Thymus (tissue), 11 donors: ENCODE measurements around the gene PNPLA7. TPM values are rescaled to one million over a fixed set of nuclear protein-coding genes. Genes with fewer than 3 reads are reported as not detected.

Source experiments
- DNase-seq, 9 donors: peaks; one replicate each; pipeline ENCODE4 v3.0.0-alpha.2; 2013; ENCODE audit warnings: low spot score in 9 of 9, low read depth in 6 of 9, missing footprints in 1 of 9
- H3K27ac ChIP-seq, 2 donors: one replicate each; pipeline ENCODE4 v1.5.1; 2013; ENCODE audit warnings: control low read depth in 1 of 2, low read depth in 1 of 2, low read length in 1 of 2, mild to moderate bottlenecking in 1 of 2, moderate library complexity in 1 of 2
- H3K27me3 ChIP-seq, 2 donors: one replicate each; pipeline ENCODE4 v1.5.1; 2013; ENCODE audit warnings: low read length in 1 of 2; ENCODE audit not compliant: control insufficient read depth in 2 of 2, insufficient read depth in 1 of 2
- H3K36me3 ChIP-seq, 2 donors: one replicate each; pipeline ENCODE4 v1.5.1; 2013; ENCODE audit warnings: low read length in 1 of 2, mild to moderate bottlenecking in 1 of 2, moderate library complexity in 1 of 2; ENCODE audit not compliant: control insufficient read depth in 2 of 2, insufficient read depth in 2 of 2
- H3K4me1 ChIP-seq, 2 donors: one replicate each; pipeline ENCODE4 v1.5.1; 2013; ENCODE audit warnings: low read length in 2 of 2; ENCODE audit not compliant: control insufficient read depth in 2 of 2, insufficient read depth in 2 of 2
- H3K4me3 ChIP-seq, 2 donors: one replicate each; pipeline ENCODE4 v1.5.1; 2013; ENCODE audit warnings: low read length in 2 of 2, control low read depth in 1 of 2, mild to moderate bottlenecking in 1 of 2
- H3K9me3 ChIP-seq, 2 donors: one replicate each; pipeline ENCODE4 v1.5.1; 2013; ENCODE audit warnings: low read length in 1 of 2, mild to moderate bottlenecking in 1 of 2; ENCODE audit not compliant: control insufficient read depth in 2 of 2, insufficient read depth in 1 of 2
- WGBS: extraction: QIAGEN DNeasy Blood & Tissue Kit; methylation state at CpG from one replicate; pipeline ENCODE4 v1.1.7; 2013; 5-methylcytosine and 5-hydroxymethylcytosine counted together
- polyA plus RNA-seq: library from polyadenylated mRNA; stranded (reverse); fragments of 200-250 nt; gene quantifications from one replicate; pipeline ENCODE4 v1.2.3, GENCODE V29; 2013
- total RNA-seq: library from RNA; stranded (reverse); fragments of 120-200 nt; gene quantifications from one replicate; pipeline ENCODE4 v1.2.4, GENCODE V29; 2013
- donor health status: healthy.

The PNPLA7 gene
- total and polyA plus RNA-seq, 2 donors, result 1.6 to 11.5 TPM

GRCh38 chr9:137428841-137429545 is 121.2 kb downstream of the PNPLA7 start:
- DNase-seq, result no peak

GRCh38 chr9:137428311-137428630 is 121.9 kb downstream of the PNPLA7 start:
- peaks cover 2% of the 10 kb centered on the region in 2 donors for H3K4me1 ChIP-seq
- 90% methylated on average over 6 of the region's 6 CpGs for WGBS
- H3K4me3 ChIP-seq, result no peak overlapping the region
- no peak overlapping the region for H3K27ac ChIP-seq
- no peaks in the 10 kb centered on the region for H3K36me3 ChIP-seq
- peaks cover 12 to 48% of the 10 kb centered on the region in 2 donors for H3K27me3 ChIP-seq
- no peak for DNase-seq
- H3K9me3 ChIP-seq, result no peaks in the 10 kb centered on the region

More at GRCh38 chr9:137428841-137429545, 121.2 kb downstream of the PNPLA7 start:
- Histone ChIP-seq H3K27ac (no peak overlapping the region), H3K4me1 (peaks cover 0 to 2% of the 10 kb centered on the region in 2 donors), H3K4me3 (no peak overlapping the region), H3K27me3 (peaks cover 5 to 41% of the 10 kb centered on the region in 2 donors), H3K9me3 (no peaks in the 10 kb centered on the region), H3K36me3 (no peaks in the 10 kb centered on the region)
- WGBS, result 94% methylated on average over 27 of the region's 27 CpGs

- H3K27me3 ChIP-seq, result peaks cover 18 to 52% of the 10 kb centered on the region in 2 donors
- DNase-seq, result no peak
- H3K9me3 ChIP-seq, result no peaks in the 10 kb centered on the region
- no peak overlapping the region for H3K27ac ChIP-seq
- 92% methylated on average over 27 of the region's 27 CpGs for WGBS
- no peaks in the 10 kb centered on the region for H3K36me3 ChIP-seq
- no peak overlapping the region for H3K4me3 ChIP-seq
- peaks cover 2 to 7% of the 10 kb centered on the region in 2 donors for H3K4me1 ChIP-seq
Measured at GRCh38 chr9:137427454-137428310, 122.5 kb downstream of the PNPLA7 start.

GRCh38 chr9:137426018-137426681 is 124.1 kb downstream of the PNPLA7 start:
- H3K9me3 ChIP-seq, result no peaks in the 10 kb centered on the region
- H3K27me3 ChIP-seq, result peaks cover 23 to 64% of the 10 kb centered on the region in 2 donors
- H3K4me1 ChIP-seq, result peaks cover 6 to 10% of the 10 kb centered on the region in 2 donors
- WGBS, result 96% methylated on average over 18 of the region's 18 CpGs
- H3K27ac ChIP-seq, result no peak overlapping the region
- DNase-seq, result no peak
- no peak overlapping the region for H3K4me3 ChIP-seq
- H3K36me3 ChIP-seq, result no peaks in the 10 kb centered on the region

- no peak for DNase-seq
- no peaks in the 10 kb centered on the region for H3K9me3 ChIP-seq
Measured at GRCh38 chr9:137423514-137424291, 126.5 kb downstream of the PNPLA7 start.

DNA sequence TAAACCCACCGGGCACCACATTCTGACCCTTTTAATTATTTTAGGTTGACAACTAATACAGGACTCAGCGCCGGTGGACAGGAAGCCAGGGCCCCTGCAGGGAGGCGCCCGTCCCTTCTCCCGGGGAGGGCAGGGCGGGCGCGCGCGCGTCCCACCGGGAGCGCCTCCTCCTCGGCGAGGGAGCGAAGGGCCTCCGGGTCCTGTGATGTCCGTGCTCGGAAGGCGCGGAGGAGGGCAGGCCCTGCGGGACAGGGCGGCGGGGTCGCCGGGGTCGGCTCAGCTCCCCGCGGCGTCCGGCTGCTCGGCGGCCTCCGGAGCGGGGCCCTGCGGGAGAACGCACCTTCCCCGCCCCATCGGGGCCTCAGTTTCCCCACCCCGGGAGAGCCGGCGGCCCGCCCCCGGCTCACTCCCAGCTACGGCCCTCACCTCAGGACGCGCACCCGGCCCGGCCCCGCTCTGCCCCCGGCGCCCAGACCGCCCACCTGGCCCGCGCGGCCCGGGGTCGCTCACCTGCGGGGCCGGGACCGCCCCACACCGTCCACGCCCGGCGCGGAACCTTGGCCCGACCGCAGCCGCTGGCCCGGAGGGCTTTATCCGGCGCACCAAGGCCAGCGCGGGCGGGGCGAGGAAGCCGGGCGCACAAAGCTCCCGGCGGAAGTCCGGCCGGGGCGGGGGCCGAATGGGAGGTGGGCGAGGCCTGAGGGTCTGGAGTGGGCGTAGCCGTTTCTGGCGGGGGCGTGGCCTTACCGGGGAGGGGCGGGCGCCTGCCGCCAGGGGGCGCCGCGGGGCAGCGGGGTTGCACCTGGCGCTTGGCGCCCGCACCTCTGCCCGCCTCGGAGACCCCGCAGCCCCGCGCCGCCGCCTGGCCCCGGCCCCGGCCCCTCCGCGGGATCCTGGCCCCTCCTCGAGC is 127.3 kb downstream of the PNPLA7 start, which contains the start of the genes EXD3 and NOXA1:
Gene EXD3, minus strand, starts transcription at position 559 of the 910 bp plus-strand sequence. CDS start 27,805 bp downstream, outside the sequence.
Gene NOXA1, plus strand, starts transcription at position 790 of the 910 bp plus-strand sequence. CDS start 137 bp downstream, outside the sequence.
- Histone ChIP-seq H3K4me1 (peaks cover 6 to 10% of the 10 kb centered on the region in 2 donors), H3K27me3 (peaks cover 23 to 66% of the 10 kb centered on the region in 2 donors), H3K27ac (peak within 1 kb of the TSS in 1 of 2 donors; percentile 77), H3K4me3 (peak within 1 kb of the TSS; percentile 44 to 82), H3K36me3 (no peaks in the 10 kb centered on the region), H3K9me3 (no peaks in the 10 kb centered on the region)
- 1% methylated on average over 110 of the region's 113 CpGs for WGBS
- peak; percentile 16 to 87 (median 65) for DNase-seq

More at GRCh38 chr9:137423514-137424291, 126.5 kb downstream of the PNPLA7 start:
- 11% methylated on average over 76 of the region's 77 CpGs for WGBS
- peak overlapping the region in 1 of 2 donors; percentile 65 for H3K27ac ChIP-seq
- no peaks in the 10 kb centered on the region for H3K36me3 ChIP-seq
- H3K27me3 ChIP-seq, result peaks cover 23 to 70% of the 10 kb centered on the region in 2 donors
- H3K4me1 ChIP-seq, result peaks cover 6 to 10% of the 10 kb centered on the region in 2 donors
- peak overlapping the region in 1 of 2 donors; percentile 82 for H3K4me3 ChIP-seq

GRCh38 chr9:137421838-137422603 is 128.2 kb downstream of the PNPLA7 start:
- no peak for DNase-seq
- Histone ChIP-seq H3K27me3 (peaks cover 23 to 63% of the 10 kb centered on the region in 2 donors), H3K4me1 (peaks cover 4 to 10% of the 10 kb centered on the region in 2 donors), H3K9me3 (no peaks in the 10 kb centered on the region), H3K36me3 (no peaks in the 10 kb centered on the region), H3K27ac (no peak overlapping the region), H3K4me3 (peak overlapping the region; percentile 44 to 82)
- 8% methylated on average over 11 of the region's 11 CpGs for WGBS
